ENCODE results near the gene LIN52. TPM values are rescaled to one million over a fixed set of nuclear protein-coding genes. Genes with fewer than 3 reads are reported as not detected.

Gene LIN52
- total RNA-seq, 1 experiment from 2014 or later = 6.7 TPM

DNA sequence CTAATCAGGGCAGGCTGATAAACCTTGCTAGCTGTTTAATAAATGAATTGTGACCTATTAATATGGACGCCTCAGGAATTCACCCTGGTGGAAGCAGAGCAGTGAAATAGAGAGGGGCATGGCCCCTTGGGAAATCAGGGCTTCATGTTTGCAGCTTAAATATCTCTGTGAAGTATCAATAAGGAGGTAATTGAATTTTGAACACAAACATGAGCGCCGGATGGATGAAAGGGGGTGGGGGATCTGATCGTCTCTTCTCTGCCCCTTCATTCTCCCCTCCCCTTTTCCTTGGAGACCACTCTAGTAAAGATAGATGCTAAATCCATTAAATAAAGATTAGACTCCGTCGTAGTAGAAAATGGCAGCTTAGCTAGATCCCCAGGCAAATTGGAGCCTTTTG, 70.5 kb downstream of the LIN52 start:
- ChIA-PET POLR2A (no interaction called here), CTCF (no interaction called here)

DNA sequence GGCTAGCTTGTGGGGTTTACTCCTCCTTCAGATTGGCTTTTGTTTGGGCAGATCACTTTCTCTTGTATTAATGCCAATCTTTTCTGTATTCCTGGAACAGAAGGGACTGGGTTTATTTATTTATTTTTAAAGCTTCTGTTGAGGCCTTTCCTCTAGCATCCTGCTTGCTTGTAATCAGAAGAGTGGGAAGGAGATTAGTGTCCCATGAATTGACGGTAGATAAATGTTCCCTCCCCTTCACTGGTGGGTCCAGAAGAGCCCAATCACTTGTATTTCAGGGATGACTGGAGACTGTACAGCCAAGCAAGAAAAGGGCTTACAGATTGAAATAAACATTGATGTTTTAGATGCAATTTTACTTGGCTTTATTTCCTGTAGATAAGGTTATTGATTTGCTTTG, 71.0 kb downstream of the LIN52 start:
- ChIA-PET CTCF (no interaction called here), POLR2A (no interaction called here)
- no peaks in the 10 kb centered on the region for H3K36me3 ChIP-seq (ENCODE audit: control insufficient read depth, insufficient read depth, low read length)
- no peak overlapping the region for H3K4me3 ChIP-seq (ENCODE audit: low read depth in 2 of 2, low read length in 2 of 2)
- no TSS peak for BruUV-seq (replicated peaks)
- in situ Hi-C loops (cut with HindIII; ENCODE audit: low pct_unique_long_range_greater_than_20kb, low sequenced_read_pairs) (no loop called here), intact Hi-C loops (cut with micrococcal nuclease; ENCODE audit: unreplicated experiment) (no loop called here)
- TF ChIP-seq, protein P1, sequence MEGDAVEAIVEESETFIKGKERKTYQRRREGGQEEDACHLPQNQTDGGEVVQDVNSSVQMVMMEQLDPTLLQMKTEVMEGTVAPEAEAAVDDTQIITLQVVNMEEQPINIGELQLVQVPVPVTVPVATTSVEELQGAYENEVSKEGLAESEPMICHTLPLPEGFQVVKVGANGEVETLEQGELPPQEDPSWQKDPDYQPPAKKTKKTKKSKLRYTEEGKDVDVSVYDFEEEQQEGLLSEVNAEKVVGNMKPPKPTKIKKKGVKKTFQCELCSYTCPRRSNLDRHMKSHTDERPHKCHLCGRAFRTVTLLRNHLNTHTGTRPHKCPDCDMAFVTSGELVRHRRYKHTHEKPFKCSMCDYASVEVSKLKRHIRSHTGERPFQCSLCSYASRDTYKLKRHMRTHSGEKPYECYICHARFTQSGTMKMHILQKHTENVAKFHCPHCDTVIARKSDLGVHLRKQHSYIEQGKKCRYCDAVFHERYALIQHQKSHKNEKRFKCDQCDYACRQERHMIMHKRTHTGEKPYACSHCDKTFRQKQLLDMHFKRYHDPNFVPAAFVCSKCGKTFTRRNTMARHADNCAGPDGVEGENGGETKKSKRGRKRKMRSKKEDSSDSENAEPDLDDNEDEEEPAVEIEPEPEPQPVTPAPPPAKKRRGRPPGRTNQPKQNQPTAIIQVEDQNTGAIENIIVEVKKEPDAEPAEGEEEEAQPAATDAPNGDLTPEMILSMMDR (IDR thresholded peaks at IDR 0.05) = no peak
- no peak for TF ChIP-seq TCF7L2 (IDR thresholded peaks at IDR 0.05; ENCODE audit: low read depth, low read length)
- no peak for TF ChIP-seq POLR2AphosphoS5 (IDR thresholded peaks at IDR 0.05; ENCODE audit: low read depth, low read length)
- TF ChIP-seq, protein P2, sequence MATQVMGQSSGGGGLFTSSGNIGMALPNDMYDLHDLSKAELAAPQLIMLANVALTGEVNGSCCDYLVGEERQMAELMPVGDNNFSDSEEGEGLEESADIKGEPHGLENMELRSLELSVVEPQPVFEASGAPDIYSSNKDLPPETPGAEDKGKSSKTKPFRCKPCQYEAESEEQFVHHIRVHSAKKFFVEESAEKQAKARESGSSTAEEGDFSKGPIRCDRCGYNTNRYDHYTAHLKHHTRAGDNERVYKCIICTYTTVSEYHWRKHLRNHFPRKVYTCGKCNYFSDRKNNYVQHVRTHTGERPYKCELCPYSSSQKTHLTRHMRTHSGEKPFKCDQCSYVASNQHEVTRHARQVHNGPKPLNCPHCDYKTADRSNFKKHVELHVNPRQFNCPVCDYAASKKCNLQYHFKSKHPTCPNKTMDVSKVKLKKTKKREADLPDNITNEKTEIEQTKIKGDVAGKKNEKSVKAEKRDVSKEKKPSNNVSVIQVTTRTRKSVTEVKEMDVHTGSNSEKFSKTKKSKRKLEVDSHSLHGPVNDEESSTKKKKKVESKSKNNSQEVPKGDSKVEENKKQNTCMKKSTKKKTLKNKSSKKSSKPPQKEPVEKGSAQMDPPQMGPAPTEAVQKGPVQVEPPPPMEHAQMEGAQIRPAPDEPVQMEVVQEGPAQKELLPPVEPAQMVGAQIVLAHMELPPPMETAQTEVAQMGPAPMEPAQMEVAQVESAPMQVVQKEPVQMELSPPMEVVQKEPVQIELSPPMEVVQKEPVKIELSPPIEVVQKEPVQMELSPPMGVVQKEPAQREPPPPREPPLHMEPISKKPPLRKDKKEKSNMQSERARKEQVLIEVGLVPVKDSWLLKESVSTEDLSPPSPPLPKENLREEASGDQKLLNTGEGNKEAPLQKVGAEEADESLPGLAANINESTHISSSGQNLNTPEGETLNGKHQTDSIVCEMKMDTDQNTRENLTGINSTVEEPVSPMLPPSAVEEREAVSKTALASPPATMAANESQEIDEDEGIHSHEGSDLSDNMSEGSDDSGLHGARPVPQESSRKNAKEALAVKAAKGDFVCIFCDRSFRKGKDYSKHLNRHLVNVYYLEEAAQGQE (IDR thresholded peaks at IDR 0.05; ENCODE audit: insufficient read depth in 1 of 2, low read depth in 2 of 2, low read length in 1 of 2) = no peak
- no peak for TF ChIP-seq SIN3A (IDR thresholded peaks at IDR 0.05; ENCODE audit: borderline replicate concordance, insufficient read depth, low read depth, low read length)
- no peak for ATAC-seq
- DNase-seq (ENCODE audit: low read depth, low spot score) = no peak
- H3K27ac ChIP-seq (ENCODE audit: low read length) = no peak overlapping the region
- H3K27me3 ChIP-seq (ENCODE audit: control insufficient read depth, insufficient read depth, low read length) = no peaks in the 10 kb centered on the region
- H3K4me1 ChIP-seq (ENCODE audit: control insufficient read depth, insufficient read depth, low read length) = no peaks in the 10 kb centered on the region
- H3K9me3 ChIP-seq (ENCODE audit: control insufficient read depth, insufficient read depth, low read depth, low read length) = no peaks in the 10 kb centered on the region

More for the DNA sequence above, 70.5 kb downstream of the LIN52 start:
- no peaks in the 10 kb centered on the region for H3K9me3 ChIP-seq (ENCODE audit: control insufficient read depth, insufficient read depth, low read depth, low read length)
- DNase-seq (ENCODE audit: low read depth, low spot score) (no peak), ATAC-seq (no peak)
- H3K36me3 ChIP-seq (ENCODE audit: control insufficient read depth, insufficient read depth, low read length) = no peaks in the 10 kb centered on the region
- no peaks in the 10 kb centered on the region for H3K4me1 ChIP-seq (ENCODE audit: control insufficient read depth, insufficient read depth, low read length)
- in situ Hi-C loops (cut with HindIII; ENCODE audit: low pct_unique_long_range_greater_than_20kb, low sequenced_read_pairs) (no loop called here), intact Hi-C loops (cut with micrococcal nuclease; ENCODE audit: unreplicated experiment) (no loop called here)
- H3K27ac ChIP-seq (ENCODE audit: low read length) = no peak overlapping the region
- no peaks in the 10 kb centered on the region for H3K27me3 ChIP-seq (ENCODE audit: control insufficient read depth, insufficient read depth, low read length)
- no TSS peak for BruUV-seq (replicated peaks)
- no peak overlapping the region for H3K4me3 ChIP-seq (ENCODE audit: low read depth in 2 of 2, low read length in 2 of 2)
- TF ChIP-seq TCF7L2 (IDR thresholded peaks at IDR 0.05; ENCODE audit: low read depth, low read length) (no peak), POLR2AphosphoS5 (IDR thresholded peaks at IDR 0.05; ENCODE audit: low read depth, low read length) (no peak), SIN3A (IDR thresholded peaks at IDR 0.05; ENCODE audit: borderline replicate concordance, insufficient read depth, low read depth, low read length) (no peak)
- TF ChIP-seq, protein P1 (IDR thresholded peaks at IDR 0.05) = no peak
- TF ChIP-seq, protein P2 (IDR thresholded peaks at IDR 0.05; ENCODE audit: insufficient read depth in 1 of 2, low read depth in 2 of 2, low read length in 1 of 2) = no peak

Data from Panc1 (cell line).